WTC11 (cell line): ENCODE results near the gene DSTN. TPM values are rescaled to one million over a fixed set of nuclear protein-coding genes. Genes with fewer than 3 reads are reported as not detected.

Source experiments
- ATAC-seq: fragments of 200-7000 bp; cut with Tn5 transposase; 2 replicates; pipeline ENCODE4 v1.10.0; 2021; ENCODE audit warnings: mild to moderate bottlenecking, moderate library complexity
- CTCF ChIA-PET: fragments of 300-600 bp; sonication (Branson Sonifier 250); formaldehyde crosslinking; loops from one replicate; lab custom pipeline; 2021; ENCODE audit warnings: antibody characterized with exemption; lab: Charles Lee
- POLR2A ChIA-PET: fragments of 350-600 bp; sonication (Branson Sonifier 250); formaldehyde crosslinking; loops from one replicate; lab custom pipeline; 2021; ENCODE audit warnings: antibody characterized with exemption; lab: Charles Lee
- DNase-seq: peaks from one replicate; pipeline ENCODE4 v3.0.0; 2021; ENCODE audit warnings: low spot score
- H3K27ac Mint-ChIP-seq: 2 replicates; pipeline ENCODE4 v1.8.0; 2021; ENCODE audit warnings: mixed read lengths
- H3K27me3 Mint-ChIP-seq: 2 replicates; pipeline ENCODE4 v1.8.0; 2021; ENCODE audit warnings: low read depth, mild to moderate bottlenecking, moderate library complexity, mixed read lengths
- H3K36me3 Mint-ChIP-seq: 2 replicates; pipeline ENCODE4 v1.8.0; 2021; ENCODE audit warnings: mixed read lengths
- H3K4me1 Mint-ChIP-seq: 2 replicates; pipeline ENCODE4 v1.8.0; 2022; ENCODE audit warnings: mixed read lengths
- H3K4me3 Mint-ChIP-seq: 2 replicates; pipeline ENCODE4 v1.8.0; 2021; ENCODE audit warnings: mild to moderate bottlenecking, moderate library complexity, mixed read lengths
- H3K9me3 Mint-ChIP-seq: 2 replicates; pipeline ENCODE4 v1.8.0; 2021; ENCODE audit warnings: mixed read lengths
- ELF4 ChIP-seq: sonication (generic); formaldehyde crosslinking; IDR thresholded peaks from 2 replicates; pipeline ENCODE4 v1.8.1; 2022; ENCODE audit warnings: low read depth, mild to moderate bottlenecking, moderate library complexity, missing genetic modification reagents
- GABPB1 ChIP-seq: sonication (generic); formaldehyde crosslinking; IDR thresholded peaks from 2 replicates; pipeline ENCODE4 v1.8.1; 2023; ENCODE audit warnings: mild to moderate bottlenecking, missing genetic modification reagents
- GTF2I ChIP-seq: fragments of 250-450 bp; sonication (Bioruptor Pico); conservative IDR thresholded peaks from 2 replicates; pipeline ENCODE4 v1.4.0; 2021; ENCODE audit warnings: mild to moderate bottlenecking
- JAZF1 ChIP-seq: fragments of 250-450 bp; sonication (Bioruptor Pico); IDR thresholded peaks from 2 replicates; pipeline ENCODE4 v1.9.0; 2021; ENCODE audit warnings: moderate library complexity, mild to moderate bottlenecking, inconsistent platforms
- NFE2L1 ChIP-seq: sonication (generic); formaldehyde crosslinking; IDR thresholded peaks from 2 replicates; pipeline ENCODE4 v1.8.1; 2023; ENCODE audit warnings: missing genetic modification reagents
- NR1H2 ChIP-seq: sonication (generic); formaldehyde crosslinking; IDR thresholded peaks from 2 replicates; pipeline ENCODE4 v1.9.0; 2021; ENCODE audit warnings: mild to moderate bottlenecking, moderate library complexity, missing genetic modification reagents
- RORB ChIP-seq: fragments of 250-450 bp; sonication (Bioruptor Pico); IDR thresholded peaks from 2 replicates; pipeline ENCODE4 v1.9.0; 2021; ENCODE audit warnings: mild to moderate bottlenecking
- SMAD4 ChIP-seq: sonication (generic); formaldehyde crosslinking; IDR thresholded peaks from 2 replicates; pipeline ENCODE4 v1.8.0; 2022; ENCODE audit warnings: mild to moderate bottlenecking, missing genetic modification reagents
- TP53 ChIP-seq: sonication (generic); formaldehyde crosslinking; IDR thresholded peaks from 2 replicates; pipeline ENCODE4 v1.8.1; 2023; ENCODE audit warnings: mild to moderate bottlenecking, missing genetic modification reagents
- ZNF263 ChIP-seq: sonication (generic); formaldehyde crosslinking; IDR thresholded peaks from 2 replicates; pipeline ENCODE4 v1.8.1; 2022; ENCODE audit warnings: low read depth, mild to moderate bottlenecking, moderate library complexity, missing genetic modification reagents
- total RNA-seq: library from RNA; stranded (reverse); gene quantifications from 3 replicates; pipeline ENCODE4 v1.2.3, GENCODE V29; 2021
- TF ChIP-seq, protein P1 (sequence below): sonication (generic); formaldehyde crosslinking; IDR thresholded peaks from 2 replicates; pipeline ENCODE4 v1.8.0; 2022; ENCODE audit warnings: mild to moderate bottlenecking, missing genetic modification reagents
- TF ChIP-seq, protein P2 (sequence below): sonication (generic); formaldehyde crosslinking; IDR thresholded peaks from 2 replicates; pipeline ENCODE4 v1.8.0; 2023; ENCODE audit warnings: missing genetic modification reagents, mild to moderate bottlenecking, borderline replicate concordance
- TF ChIP-seq, protein P3 (sequence below): sonication (generic); formaldehyde crosslinking; IDR thresholded peaks from 2 replicates; pipeline ENCODE4 v1.8.1; 2023; ENCODE audit warnings: mild to moderate bottlenecking, missing genetic modification reagents, moderate library complexity
- TF ChIP-seq, protein P4 (sequence below): sonication (generic); formaldehyde crosslinking; conservative IDR thresholded peaks from 2 replicates; pipeline ENCODE4 v1.8.1; 2023; ENCODE audit warnings: mild to moderate bottlenecking, low read depth, missing genetic modification reagents, moderate library complexity

DSTN gene
- total RNA-seq, 1 experiment from 2014 or later, result 153 TPM

DNA sequence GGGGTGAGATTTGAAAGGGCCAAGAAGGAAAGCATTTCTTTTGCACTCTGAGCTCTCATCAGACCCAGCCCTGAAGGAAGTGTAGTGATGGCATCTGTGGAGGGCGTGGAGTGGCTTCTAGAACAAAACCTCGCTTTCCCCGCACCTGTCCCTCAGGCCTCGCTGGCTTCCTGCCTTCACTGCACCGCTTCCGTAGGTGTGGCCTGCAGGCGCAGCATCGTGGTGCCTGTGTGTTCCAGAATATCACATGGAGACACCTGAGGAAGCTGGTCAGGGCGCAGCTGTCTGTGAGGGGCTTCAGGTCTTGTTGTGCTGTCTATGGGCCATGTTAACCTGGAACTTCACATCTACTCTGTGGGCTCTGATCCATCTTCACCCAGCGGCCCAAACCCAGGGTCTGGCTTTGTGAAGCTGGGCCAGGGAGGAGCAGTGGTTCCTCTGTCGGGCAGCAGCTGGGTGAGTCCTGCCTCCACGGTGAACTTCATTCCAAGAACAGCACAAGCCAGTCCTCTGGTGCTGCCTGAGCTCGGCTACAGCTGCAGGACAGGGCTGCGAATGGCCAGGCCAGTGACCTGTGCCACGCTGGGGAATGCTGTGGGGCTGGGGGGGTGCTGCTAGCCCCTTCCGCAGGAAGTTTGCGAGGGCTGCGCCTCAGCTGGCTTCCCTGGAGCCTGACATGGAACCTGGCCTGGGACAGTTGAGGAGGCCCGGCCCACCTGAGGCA lies 40.9 kb downstream of the DSTN start:
- TF ChIP-seq GTF2I (no peak), ELF4 (CRISPR knock-in tag) (no peak), JAZF1 (no peak), NFE2L1 (CRISPR knock-in tag) (no peak), ZNF263 (CRISPR knock-in tag) (no peak), RORB (no peak), NR1H2 (CRISPR knock-in tag) (no peak), SMAD4 (CRISPR knock-in tag) (no peak)
- TF ChIP-seq, protein P1, sequence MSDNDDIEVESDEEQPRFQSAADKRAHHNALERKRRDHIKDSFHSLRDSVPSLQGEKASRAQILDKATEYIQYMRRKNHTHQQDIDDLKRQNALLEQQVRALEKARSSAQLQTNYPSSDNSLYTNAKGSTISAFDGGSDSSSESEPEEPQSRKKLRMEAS (CRISPR knock-in tag), result no peak
- TF ChIP-seq, protein P2, sequence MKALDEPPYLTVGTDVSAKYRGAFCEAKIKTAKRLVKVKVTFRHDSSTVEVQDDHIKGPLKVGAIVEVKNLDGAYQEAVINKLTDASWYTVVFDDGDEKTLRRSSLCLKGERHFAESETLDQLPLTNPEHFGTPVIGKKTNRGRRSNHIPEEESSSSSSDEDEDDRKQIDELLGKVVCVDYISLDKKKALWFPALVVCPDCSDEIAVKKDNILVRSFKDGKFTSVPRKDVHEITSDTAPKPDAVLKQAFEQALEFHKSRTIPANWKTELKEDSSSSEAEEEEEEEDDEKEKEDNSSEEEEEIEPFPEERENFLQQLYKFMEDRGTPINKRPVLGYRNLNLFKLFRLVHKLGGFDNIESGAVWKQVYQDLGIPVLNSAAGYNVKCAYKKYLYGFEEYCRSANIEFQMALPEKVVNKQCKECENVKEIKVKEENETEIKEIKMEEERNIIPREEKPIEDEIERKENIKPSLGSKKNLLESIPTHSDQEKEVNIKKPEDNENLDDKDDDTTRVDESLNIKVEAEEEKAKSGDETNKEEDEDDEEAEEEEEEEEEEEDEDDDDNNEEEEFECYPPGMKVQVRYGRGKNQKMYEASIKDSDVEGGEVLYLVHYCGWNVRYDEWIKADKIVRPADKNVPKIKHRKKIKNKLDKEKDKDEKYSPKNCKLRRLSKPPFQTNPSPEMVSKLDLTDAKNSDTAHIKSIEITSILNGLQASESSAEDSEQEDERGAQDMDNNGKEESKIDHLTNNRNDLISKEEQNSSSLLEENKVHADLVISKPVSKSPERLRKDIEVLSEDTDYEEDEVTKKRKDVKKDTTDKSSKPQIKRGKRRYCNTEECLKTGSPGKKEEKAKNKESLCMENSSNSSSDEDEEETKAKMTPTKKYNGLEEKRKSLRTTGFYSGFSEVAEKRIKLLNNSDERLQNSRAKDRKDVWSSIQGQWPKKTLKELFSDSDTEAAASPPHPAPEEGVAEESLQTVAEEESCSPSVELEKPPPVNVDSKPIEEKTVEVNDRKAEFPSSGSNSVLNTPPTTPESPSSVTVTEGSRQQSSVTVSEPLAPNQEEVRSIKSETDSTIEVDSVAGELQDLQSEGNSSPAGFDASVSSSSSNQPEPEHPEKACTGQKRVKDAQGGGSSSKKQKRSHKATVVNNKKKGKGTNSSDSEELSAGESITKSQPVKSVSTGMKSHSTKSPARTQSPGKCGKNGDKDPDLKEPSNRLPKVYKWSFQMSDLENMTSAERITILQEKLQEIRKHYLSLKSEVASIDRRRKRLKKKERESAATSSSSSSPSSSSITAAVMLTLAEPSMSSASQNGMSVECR (CRISPR knock-in tag), result no peak
- TF ChIP-seq, protein P3, sequence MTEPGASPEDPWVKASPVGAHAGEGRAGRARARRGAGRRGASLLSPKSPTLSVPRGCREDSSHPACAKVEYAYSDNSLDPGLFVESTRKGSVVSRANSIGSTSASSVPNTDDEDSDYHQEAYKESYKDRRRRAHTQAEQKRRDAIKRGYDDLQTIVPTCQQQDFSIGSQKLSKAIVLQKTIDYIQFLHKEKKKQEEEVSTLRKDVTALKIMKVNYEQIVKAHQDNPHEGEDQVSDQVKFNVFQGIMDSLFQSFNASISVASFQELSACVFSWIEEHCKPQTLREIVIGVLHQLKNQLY (CRISPR knock-in tag), result no peak
- TF ChIP-seq, protein P4, sequence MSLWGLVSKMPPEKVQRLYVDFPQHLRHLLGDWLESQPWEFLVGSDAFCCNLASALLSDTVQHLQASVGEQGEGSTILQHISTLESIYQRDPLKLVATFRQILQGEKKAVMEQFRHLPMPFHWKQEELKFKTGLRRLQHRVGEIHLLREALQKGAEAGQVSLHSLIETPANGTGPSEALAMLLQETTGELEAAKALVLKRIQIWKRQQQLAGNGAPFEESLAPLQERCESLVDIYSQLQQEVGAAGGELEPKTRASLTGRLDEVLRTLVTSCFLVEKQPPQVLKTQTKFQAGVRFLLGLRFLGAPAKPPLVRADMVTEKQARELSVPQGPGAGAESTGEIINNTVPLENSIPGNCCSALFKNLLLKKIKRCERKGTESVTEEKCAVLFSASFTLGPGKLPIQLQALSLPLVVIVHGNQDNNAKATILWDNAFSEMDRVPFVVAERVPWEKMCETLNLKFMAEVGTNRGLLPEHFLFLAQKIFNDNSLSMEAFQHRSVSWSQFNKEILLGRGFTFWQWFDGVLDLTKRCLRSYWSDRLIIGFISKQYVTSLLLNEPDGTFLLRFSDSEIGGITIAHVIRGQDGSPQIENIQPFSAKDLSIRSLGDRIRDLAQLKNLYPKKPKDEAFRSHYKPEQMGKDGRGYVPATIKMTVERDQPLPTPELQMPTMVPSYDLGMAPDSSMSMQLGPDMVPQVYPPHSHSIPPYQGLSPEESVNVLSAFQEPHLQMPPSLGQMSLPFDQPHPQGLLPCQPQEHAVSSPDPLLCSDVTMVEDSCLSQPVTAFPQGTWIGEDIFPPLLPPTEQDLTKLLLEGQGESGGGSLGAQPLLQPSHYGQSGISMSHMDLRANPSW (CRISPR knock-in tag), result no peak
- TF ChIP-seq, all 79 proteins: peak for 0
- CTCF ChIA-PET, result interaction anchor here (0.6 to 1.8 kb wide), 10 partner anchors 8 to 287 kb away, joined by 3 to 9 read pairs (median 4); partner anchors contain the start of gene BFSP1

DNA sequence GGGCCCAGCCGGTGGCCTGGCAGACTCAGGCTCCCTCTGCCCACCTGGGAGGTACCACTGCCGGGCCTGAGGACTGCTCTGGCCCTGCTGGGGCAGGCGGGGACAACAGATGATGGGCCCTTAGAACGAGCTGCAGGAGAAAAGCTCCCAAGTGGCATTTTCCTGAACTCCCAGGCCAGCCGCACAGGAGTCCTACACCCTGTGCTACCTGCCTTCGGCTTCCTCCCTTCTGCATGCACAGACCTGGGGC lies 41.3 kb downstream of the DSTN start:
- no peaks in the 10 kb centered on the region for H3K27me3 Mint-ChIP-seq
- no peak overlapping the region for H3K27ac Mint-ChIP-seq
- DNase-seq, result no peak
- ChIA-PET POLR2A (interaction anchor here (2.1 kb wide), 1 partner anchor 41 kb away, joined by 9 read pairs; the partner anchor contains the start of gene DSTN), CTCF (interaction anchor here (0.6 to 1.8 kb wide), 9 partner anchors 9 to 287 kb away, joined by 3 to 9 read pairs (median 5); partner anchors contain the start of gene BFSP1)
- H3K9me3 Mint-ChIP-seq, result no peaks in the 10 kb centered on the region
- H3K4me3 Mint-ChIP-seq, result no peak overlapping the region
- ATAC-seq, result peak; percentile 54
- 0 out of 2 replicates have a peak, but pooled peaks have one; percentile 21 for TF ChIP-seq TP53 (CRISPR knock-in tag)
- TF ChIP-seq GABPB1 (CRISPR knock-in tag), result no peak
- H3K4me1 Mint-ChIP-seq, result peaks cover 7% of the 10 kb centered on the region
- peaks cover 6% of the 10 kb centered on the region for H3K36me3 Mint-ChIP-seq

More for the DNA sequence above, 40.9 kb downstream of the DSTN start:
- Mint-ChIP-seq H3K27ac (no peak overlapping the region; the same call in 1 of the 2 replicates), H3K27me3 (no peaks in the 10 kb centered on the region), H3K9me3 (no peaks in the 10 kb centered on the region), H3K36me3 (peaks cover 6% of the 10 kb centered on the region), H3K4me3 (no peak overlapping the region), H3K4me1 (peaks cover 7% of the 10 kb centered on the region)
- ATAC-seq (peak; percentile 13), DNase-seq (no peak)
- POLR2A ChIA-PET, result interaction anchor here (1.1 to 2.1 kb wide), 2 partner anchors 40 to 86 kb away, joined by 3 to 9 read pairs; partner anchors contain the start of gene DSTN
